SK-N-SH treated with all-trans-retinoic acid at 6 μM for 48 hours (cell line): ENCODE measurements around the gene CHTF18.

ENCODE experiments used
- ATAC-seq: fragments of 200-7000 bp; cut with Tn5 transposase; 3 replicates; pipeline ENCODE4 v1.9.1; 2020; ENCODE audit warnings: mild to moderate bottlenecking, moderate library complexity
- CSDC2 ChIP-seq: fragments of 250-450 bp; sonication (Bioruptor Pico); IDR thresholded peaks from 2 replicates; pipeline ENCODE4 v1.5.0; 2020; ENCODE audit warnings: mild to moderate bottlenecking, moderate library complexity
- CSRNP3 ChIP-seq: fragments of 250-450 bp; sonication (Bioruptor Pico); IDR thresholded peaks from 2 replicates; pipeline ENCODE4 v1.5.1; 2021; ENCODE audit warnings: mild to moderate bottlenecking, moderate library complexity
- GLIS3 ChIP-seq: fragments of 250-450 bp; sonication (Bioruptor Pico); IDR thresholded peaks from 2 replicates; pipeline ENCODE4 v1.5.0; 2020; ENCODE audit warnings: mild to moderate bottlenecking, moderate library complexity
- OSR1 ChIP-seq: fragments of 250-450 bp; sonication (Bioruptor Pico); IDR thresholded peaks from 2 replicates; pipeline ENCODE4 v1.8.0; 2022; ENCODE audit warnings: moderate library complexity, mild to moderate bottlenecking, inconsistent platforms
- PPARA ChIP-seq: fragments of 250-450 bp; sonication (Bioruptor Pico); IDR thresholded peaks from 2 replicates; pipeline ENCODE4 v1.5.0; 2020; ENCODE audit warnings: mild to moderate bottlenecking, borderline replicate concordance
- RARB ChIP-seq: fragments of 250-450 bp; sonication (Bioruptor Pico); IDR thresholded peaks from 2 replicates; pipeline ENCODE4 v1.8.0; 2021; ENCODE audit warnings: mild to moderate bottlenecking, moderate library complexity
- SNAI2 ChIP-seq: fragments of 250-450 bp; sonication (Bioruptor Pico); IDR thresholded peaks from 2 replicates; pipeline ENCODE4 v1.5.0; 2020; ENCODE audit warnings: mild to moderate bottlenecking, moderate library complexity
- TCF4 ChIP-seq: fragments of 250-450 bp; sonication (Bioruptor Pico); IDR thresholded peaks from 2 replicates; pipeline ENCODE4 v1.8.0; 2021; ENCODE audit warnings: mild to moderate bottlenecking, moderate library complexity, borderline replicate concordance
- TOX ChIP-seq: fragments of 250-450 bp; sonication (Bioruptor Pico); IDR thresholded peaks from 2 replicates; pipeline ENCODE4 v1.8.0; 2021; ENCODE audit warnings: mild to moderate bottlenecking, moderate library complexity, borderline replicate concordance
- ZC3H10 ChIP-seq: fragments of 250-450 bp; sonication (Bioruptor Pico); IDR thresholded peaks from 2 replicates; pipeline ENCODE4 v1.5.1; 2021; ENCODE audit warnings: mild to moderate bottlenecking, moderate library complexity
- ZFP3 ChIP-seq: fragments of 250-450 bp; sonication (Bioruptor Pico); IDR thresholded peaks from 2 replicates; pipeline ENCODE4 v1.5.0; 2020; ENCODE audit warnings: mild to moderate bottlenecking, moderate library complexity
- ZFP30 ChIP-seq: fragments of 450-650 bp; formaldehyde crosslinking; IDR thresholded peaks from 2 replicates; pipeline ENCODE4 v1.5.0; 2022; ENCODE audit warnings: mild to moderate bottlenecking, moderate library complexity
- ZNF565 ChIP-seq: fragments of 450-650 bp; formaldehyde crosslinking; conservative IDR thresholded peaks from 2 replicates; pipeline ENCODE4 v1.5.0; 2020; ENCODE audit warnings: low read depth, mild to moderate bottlenecking, moderate library complexity
- ZNF70 ChIP-seq: fragments of 450-650 bp; formaldehyde crosslinking; IDR thresholded peaks from 2 replicates; pipeline ENCODE4 v1.5.0; 2020; ENCODE audit warnings: mild to moderate bottlenecking, moderate library complexity
- ZNF8 ChIP-seq: fragments of 450-650 bp; formaldehyde crosslinking; IDR thresholded peaks from 2 replicates; pipeline ENCODE4 v1.5.0; 2020; ENCODE audit warnings: mild to moderate bottlenecking, moderate library complexity
- TF ChIP-seq, protein P1 (sequence below): fragments of 250-450 bp; sonication (Bioruptor Pico); IDR thresholded peaks from 2 replicates; pipeline ENCODE4 v1.5.0; 2020; ENCODE audit warnings: mild to moderate bottlenecking, moderate library complexity
- TF ChIP-seq, protein P2 (sequence below): fragments of 250-450 bp; sonication (Bioruptor Pico); IDR thresholded peaks from 2 replicates; pipeline ENCODE4 v1.8.0; 2021; ENCODE audit warnings: low read depth, mild to moderate bottlenecking, moderate library complexity, borderline replicate concordance

CHTF18 gene

DNA sequence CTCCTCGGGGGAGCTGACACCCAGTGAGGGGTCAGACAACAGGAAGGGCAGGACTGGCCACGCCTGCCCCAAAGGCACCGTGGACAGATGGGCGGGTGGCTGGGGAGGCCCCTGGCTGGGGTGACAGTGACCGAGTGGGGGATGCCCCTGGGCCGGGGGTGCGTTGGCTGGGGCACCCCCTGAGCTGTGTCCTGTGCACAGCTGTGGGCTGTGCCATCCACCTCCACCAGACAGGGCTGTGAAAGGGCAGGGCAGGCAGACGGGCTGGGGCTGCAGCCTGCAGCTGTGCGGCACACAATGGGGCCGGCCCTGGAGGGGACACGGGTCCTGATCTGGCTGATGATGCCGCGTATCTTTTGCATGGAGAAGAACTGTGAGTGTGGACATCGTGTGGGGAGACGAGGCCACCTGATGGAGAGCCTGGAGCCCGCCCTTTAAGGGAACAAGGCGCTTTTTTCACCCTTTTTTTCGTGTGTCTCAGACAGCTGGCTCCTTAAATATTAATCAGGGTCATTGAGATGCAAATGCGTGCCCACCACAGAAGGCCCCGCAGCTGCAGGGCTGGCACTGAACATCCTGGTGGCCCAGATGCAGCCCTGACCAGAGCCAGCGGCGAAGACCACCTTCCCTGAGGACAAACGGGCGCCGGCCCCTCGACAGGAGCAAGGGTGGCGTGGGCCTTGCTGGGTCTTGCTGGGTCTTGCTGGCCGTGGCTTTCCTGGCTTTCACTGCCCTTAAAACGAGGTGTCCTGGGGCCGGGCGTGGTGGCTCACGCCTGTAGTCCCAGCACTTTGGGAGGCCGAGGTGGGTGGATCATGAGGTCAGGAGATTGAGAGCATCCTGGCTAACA is 54.5 kb downstream of the CHTF18 start:
- peak; percentile 11; the same call in 1 of the 3 replicates for ATAC-seq
- TF ChIP-seq ZFP30 (CRISPR knock-in tag): no peak
- TF ChIP-seq PPARA (CRISPR knock-in tag): no peak
- no peak for TF ChIP-seq RARB (CRISPR knock-in tag)
- TF ChIP-seq CSRNP3 (CRISPR knock-in tag): no peak
- TF ChIP-seq, protein P1, sequence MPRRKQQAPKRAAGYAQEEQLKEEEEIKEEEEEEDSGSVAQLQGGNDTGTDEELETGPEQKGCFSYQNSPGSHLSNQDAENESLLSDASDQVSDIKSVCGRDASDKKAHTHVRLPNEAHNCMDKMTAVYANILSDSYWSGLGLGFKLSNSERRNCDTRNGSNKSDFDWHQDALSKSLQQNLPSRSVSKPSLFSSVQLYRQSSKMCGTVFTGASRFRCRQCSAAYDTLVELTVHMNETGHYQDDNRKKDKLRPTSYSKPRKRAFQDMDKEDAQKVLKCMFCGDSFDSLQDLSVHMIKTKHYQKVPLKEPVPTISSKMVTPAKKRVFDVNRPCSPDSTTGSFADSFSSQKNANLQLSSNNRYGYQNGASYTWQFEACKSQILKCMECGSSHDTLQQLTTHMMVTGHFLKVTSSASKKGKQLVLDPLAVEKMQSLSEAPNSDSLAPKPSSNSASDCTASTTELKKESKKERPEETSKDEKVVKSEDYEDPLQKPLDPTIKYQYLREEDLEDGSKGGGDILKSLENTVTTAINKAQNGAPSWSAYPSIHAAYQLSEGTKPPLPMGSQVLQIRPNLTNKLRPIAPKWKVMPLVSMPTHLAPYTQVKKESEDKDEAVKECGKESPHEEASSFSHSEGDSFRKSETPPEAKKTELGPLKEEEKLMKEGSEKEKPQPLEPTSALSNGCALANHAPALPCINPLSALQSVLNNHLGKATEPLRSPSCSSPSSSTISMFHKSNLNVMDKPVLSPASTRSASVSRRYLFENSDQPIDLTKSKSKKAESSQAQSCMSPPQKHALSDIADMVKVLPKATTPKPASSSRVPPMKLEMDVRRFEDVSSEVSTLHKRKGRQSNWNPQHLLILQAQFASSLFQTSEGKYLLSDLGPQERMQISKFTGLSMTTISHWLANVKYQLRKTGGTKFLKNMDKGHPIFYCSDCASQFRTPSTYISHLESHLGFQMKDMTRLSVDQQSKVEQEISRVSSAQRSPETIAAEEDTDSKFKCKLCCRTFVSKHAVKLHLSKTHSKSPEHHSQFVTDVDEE (CRISPR knock-in tag): no peak
- TF ChIP-seq ZNF565 (CRISPR knock-in tag): no peak
- TF ChIP-seq TCF4 (CRISPR knock-in tag): no peak
- TF ChIP-seq GLIS3: no peak
- no peak for TF ChIP-seq SNAI2 (CRISPR knock-in tag)
- TF ChIP-seq TOX: no peak
- no peak for TF ChIP-seq OSR1 (CRISPR knock-in tag)
- TF ChIP-seq ZNF70: no peak
- no peak for TF ChIP-seq ZNF8 (CRISPR knock-in tag)
- no peak for TF ChIP-seq ZC3H10 (CRISPR knock-in tag)

DNA sequence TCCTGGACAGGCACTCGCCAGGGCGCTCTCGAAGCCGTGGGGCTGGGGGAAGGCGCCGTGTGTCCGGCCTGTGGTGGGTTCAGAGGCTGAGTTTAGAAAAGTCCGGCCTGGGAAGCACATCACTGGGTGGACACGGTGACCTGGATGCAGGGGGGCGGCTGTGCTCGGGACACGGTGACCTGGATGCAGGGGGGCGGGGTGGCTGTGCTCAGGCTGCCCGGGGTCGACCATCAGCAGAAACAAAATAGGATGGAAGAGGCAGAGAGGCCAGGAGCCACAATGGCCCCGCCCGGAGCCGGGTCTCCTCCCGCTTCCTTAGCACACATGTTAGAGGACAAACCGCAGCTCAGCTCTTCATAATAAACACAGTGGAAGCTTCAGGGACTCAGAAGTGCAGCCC is 55.4 kb downstream of the CHTF18 start:
- no peak for TF ChIP-seq SNAI2 (CRISPR knock-in tag)
- TF ChIP-seq, protein P2, sequence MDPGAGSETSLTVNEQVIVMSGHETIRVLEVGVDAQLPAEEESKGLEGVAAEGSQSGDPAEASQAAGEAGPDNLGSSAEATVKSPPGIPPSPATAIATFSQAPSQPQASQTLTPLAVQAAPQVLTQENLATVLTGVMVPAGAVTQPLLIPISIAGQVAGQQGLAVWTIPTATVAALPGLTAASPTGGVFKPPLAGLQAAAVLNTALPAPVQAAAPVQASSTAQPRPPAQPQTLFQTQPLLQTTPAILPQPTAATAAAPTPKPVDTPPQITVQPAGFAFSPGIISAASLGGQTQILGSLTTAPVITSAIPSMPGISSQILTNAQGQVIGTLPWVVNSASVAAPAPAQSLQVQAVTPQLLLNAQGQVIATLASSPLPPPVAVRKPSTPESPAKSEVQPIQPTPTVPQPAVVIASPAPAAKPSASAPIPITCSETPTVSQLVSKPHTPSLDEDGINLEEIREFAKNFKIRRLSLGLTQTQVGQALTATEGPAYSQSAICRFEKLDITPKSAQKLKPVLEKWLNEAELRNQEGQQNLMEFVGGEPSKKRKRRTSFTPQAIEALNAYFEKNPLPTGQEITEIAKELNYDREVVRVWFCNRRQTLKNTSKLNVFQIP (CRISPR knock-in tag): no peak
- no peak for TF ChIP-seq CSDC2
- TF ChIP-seq, protein P1 (CRISPR knock-in tag): no peak
- no peak for TF ChIP-seq ZC3H10 (CRISPR knock-in tag)
- TF ChIP-seq TCF4 (CRISPR knock-in tag): no peak
- TF ChIP-seq ZNF565 (CRISPR knock-in tag): no peak
- TF ChIP-seq CSRNP3 (CRISPR knock-in tag): no peak
- TF ChIP-seq ZNF8 (CRISPR knock-in tag): no peak
- no peak for TF ChIP-seq ZFP3 (CRISPR knock-in tag)
- no peak for TF ChIP-seq TOX
- TF ChIP-seq GLIS3: no peak
- TF ChIP-seq OSR1 (CRISPR knock-in tag): no peak
- ATAC-seq: no peak
